IMR-90 (cell line): ENCODE measurements around the gene FOXP1. TPM values are rescaled to one million over a fixed set of nuclear protein-coding genes. Genes with fewer than 3 reads are reported as not detected.

Experiments used
- ATAC-seq: fragments of 200-7000 bp; cut with Tn5 transposase; 2 replicates; pipeline ENCODE4 v1.9.1; 2020; ENCODE audit warnings: low read depth, mild to moderate bottlenecking, moderate library complexity
- BruUV-seq: library from RNA; stranded (reverse); fragments of 400-500 nt; replicated peaks from 2 replicates; lab custom pipeline; 2021; lab: Mats Ljungman, UMichigan
- CTCF ChIA-PET: fragments of 300-600 bp; formaldehyde crosslinking; extraction: SDS; loops from one replicate; lab custom pipeline; 2021; ENCODE audit warnings: antibody characterized with exemption; lab: Yijun Ruan, JAX
- POLR2A ChIA-PET: fragments of 300-600 bp; sonication (Branson Sonifier 250); formaldehyde crosslinking; loops from one replicate; lab custom pipeline; 2022; ENCODE audit warnings: antibody characterized with exemption; ENCODE audit not compliant: unreplicated experiment; lab: Charles Lee
- DNase-seq: peaks from one replicate; pipeline ENCODE4 v3.0.0; 2013
- H2AFZ ChIP-seq: replicated peaks from 2 replicates; pipeline ENCODE3; 2013; ENCODE audit warnings: low read length, mild to moderate bottlenecking; ENCODE audit not compliant: poor library complexity
- H2AK5ac ChIP-seq: 2 replicates; pipeline ENCODE4 v1.6.1; 2013; ENCODE audit warnings: low read depth, low read length, inconsistent platforms
- H2AK9ac ChIP-seq: replicated peaks from 2 replicates; pipeline ENCODE3; 2013; ENCODE audit warnings: mild to moderate bottlenecking, low read depth, low read length, moderate library complexity; ENCODE audit not compliant: poor library complexity
- H2BK120ac ChIP-seq: 2 replicates; pipeline ENCODE4 v1.6.1; 2013; ENCODE audit warnings: low read depth, low read length, inconsistent platforms
- H2BK15ac ChIP-seq: 3 replicates; pipeline ENCODE4 v1.6.1; 2013; ENCODE audit warnings: low read depth, low read length, inconsistent platforms
- H2BK20ac ChIP-seq: 2 replicates; pipeline ENCODE4 v1.6.1; 2013; ENCODE audit warnings: low read depth, mild to moderate bottlenecking, inconsistent platforms, low read length, moderate library complexity
- H2BK5ac ChIP-seq: 2 replicates; pipeline ENCODE4 v1.6.1; 2013; ENCODE audit warnings: mild to moderate bottlenecking, low read depth, low read length, inconsistent platforms; ENCODE audit not compliant: poor library complexity, severe bottlenecking
- H3K14ac ChIP-seq: replicated peaks from 2 replicates; pipeline ENCODE4 v1.6.1; 2013; ENCODE audit warnings: low read depth, low read length, inconsistent platforms
- H3K18ac ChIP-seq: 2 replicates; pipeline ENCODE4 v1.6.1; 2013; ENCODE audit warnings: low read depth, low read length, control low read depth
- H3K23ac ChIP-seq: 2 replicates; pipeline ENCODE4 v1.6.1; 2013; ENCODE audit warnings: low read depth, low read length, inconsistent platforms
- H3K27ac ChIP-seq: 2 replicates; pipeline ENCODE4 v1.5.1; 2013; ENCODE audit warnings: mild to moderate bottlenecking, control low read depth, low read length; ENCODE audit not compliant: insufficient read depth
- H3K27me3 ChIP-seq: 2 replicates; pipeline ENCODE4 v1.6.1; 2013; ENCODE audit warnings: low read length; ENCODE audit not compliant: control insufficient read depth, insufficient read depth
- H3K36me3 ChIP-seq: 2 replicates; pipeline ENCODE4 v1.6.1; 2013; ENCODE audit warnings: low read length, mixed read lengths; ENCODE audit not compliant: control insufficient read depth, insufficient read depth
- H3K4ac ChIP-seq: 2 replicates; pipeline ENCODE4 v1.6.1; 2013; ENCODE audit warnings: low read depth, low read length, inconsistent platforms
- H3K4me1 ChIP-seq: 2 replicates; pipeline ENCODE4 v1.6.1; 2013; ENCODE audit warnings: low read length, mixed read lengths; ENCODE audit not compliant: control insufficient read depth, insufficient read depth
- H3K4me2 ChIP-seq: 2 replicates; pipeline ENCODE4 v1.6.1; 2013; ENCODE audit warnings: low read depth, mild to moderate bottlenecking, control low read depth, low read length, moderate library complexity
- H3K4me3 ChIP-seq: 2 replicates; pipeline ENCODE4 v1.5.1; 2013; ENCODE audit warnings: low read depth, mild to moderate bottlenecking, control low read depth, low read length, moderate library complexity; ENCODE audit not compliant: insufficient read depth
- H3K56ac ChIP-seq: 2 replicates; pipeline ENCODE4 v1.6.1; 2013; ENCODE audit warnings: low read length, inconsistent platforms; ENCODE audit not compliant: insufficient read depth; ENCODE audit errors: extremely low read depth
- H3K79me1 ChIP-seq, 2 experiments: 2 replicates each; pipeline ENCODE4 v1.6.1; 2013; ENCODE audit warnings: low read length in 2 of 2, inconsistent platforms in 1 of 2, low read depth in 1 of 2
- H3K9ac ChIP-seq: 2 replicates; pipeline ENCODE4 v1.6.1; 2013; ENCODE audit warnings: low read depth, low read length, control low read depth
- H3K9me1 ChIP-seq: 2 replicates; pipeline ENCODE4 v1.6.1; 2013; ENCODE audit warnings: low read length, inconsistent platforms; ENCODE audit not compliant: insufficient read depth
- H3K9me3 ChIP-seq: 2 replicates; pipeline ENCODE4 v1.6.1; 2013; ENCODE audit warnings: low read length; ENCODE audit not compliant: control insufficient read depth, insufficient read depth
- H4K20me1 ChIP-seq: 2 replicates; pipeline ENCODE4 v1.6.1; 2013; ENCODE audit warnings: low read length, inconsistent platforms; ENCODE audit not compliant: insufficient read depth
- H4K5ac ChIP-seq: 2 replicates; pipeline ENCODE4 v1.6.1; 2013; ENCODE audit warnings: mild to moderate bottlenecking, low read depth, low read length, control low read depth
- H4K8ac ChIP-seq, 2 experiments: 2 replicates each; pipeline ENCODE4 v1.6.1; 2013; ENCODE audit warnings: low read depth in 2 of 2, low read length in 2 of 2, control low read depth in 1 of 2, inconsistent platforms in 1 of 2
- H4K91ac ChIP-seq: 2 replicates; pipeline ENCODE4 v1.6.1; 2013; ENCODE audit warnings: low read depth, low read length, inconsistent platforms; ENCODE audit not compliant: insufficient read depth
- BHLHE40 ChIP-seq: fragments of 150-350 bp; IDR thresholded peaks from 2 replicates; pipeline ENCODE4 v1.6.1; 2016; ENCODE audit warnings: mild to moderate bottlenecking, low read depth, low read length
- CEBPB ChIP-seq: IDR thresholded peaks from 2 replicates; pipeline ENCODE4 v1.6.1; 2012; ENCODE audit warnings: low read depth, low read length, improper control_type of control experiment
- CHD1 ChIP-seq: IDR thresholded peaks from 2 replicates; pipeline ENCODE4 v1.6.1; 2012; ENCODE audit warnings: low read depth, low read length, improper control_type of control experiment
- CTCF ChIP-seq: conservative IDR thresholded peaks from 2 replicates; pipeline ENCODE4 v1.5.1; 2012; ENCODE audit warnings: mild to moderate bottlenecking, low read depth, low read length, improper control_type of control experiment
- ELK1 ChIP-seq: fragments of 150-350 bp; IDR thresholded peaks from 2 replicates; pipeline ENCODE4 v1.6.1; 2016; ENCODE audit warnings: low read depth, mild to moderate bottlenecking, low read length, moderate library complexity, borderline replicate concordance
- FOS ChIP-seq: fragments of 150-350 bp; IDR thresholded peaks from 2 replicates; pipeline ENCODE4 v1.6.1; 2016; ENCODE audit warnings: low read depth, low read length
- MAFK ChIP-seq: IDR thresholded peaks from 2 replicates; pipeline ENCODE4 v1.6.1; 2012; ENCODE audit warnings: low read depth, low read length, improper control_type of control experiment
- MAZ ChIP-seq: IDR thresholded peaks from 2 replicates; pipeline ENCODE4 v1.6.1; 2012; ENCODE audit warnings: low read depth, mild to moderate bottlenecking, low read length, improper control_type of control experiment, moderate library complexity, borderline replicate concordance
- MXI1 ChIP-seq: IDR thresholded peaks from 2 replicates; pipeline ENCODE4 v1.6.1; 2012; ENCODE audit warnings: low read depth, mild to moderate bottlenecking, low read length, moderate library complexity, borderline replicate concordance
- NFE2L2 ChIP-seq: fragments of 150-350 bp; IDR thresholded peaks from 2 replicates; pipeline ENCODE4 v1.6.1; 2016; ENCODE audit warnings: low read depth, mild to moderate bottlenecking, low read length
- POLR2A ChIP-seq: IDR thresholded peaks from 2 replicates; pipeline ENCODE4 v1.6.1; 2012; ENCODE audit warnings: mild to moderate bottlenecking, low read depth, low read length
- RAD21 ChIP-seq: IDR thresholded peaks from 2 replicates; pipeline ENCODE4 v1.6.1; 2012; ENCODE audit warnings: low read length, improper control_type of control experiment
- RCOR1 ChIP-seq: IDR thresholded peaks from 2 replicates; pipeline ENCODE4 v1.6.1; 2012; ENCODE audit warnings: mild to moderate bottlenecking, low read length, improper control_type of control experiment; ENCODE audit not compliant: insufficient replicate concordance
- SMC3 ChIP-seq: fragments of 150-350 bp; IDR thresholded peaks from 2 replicates; pipeline ENCODE4 v1.6.1; 2016; ENCODE audit warnings: low read depth, mild to moderate bottlenecking, antibody characterized with exemption, low read length, moderate library complexity
- USF2 ChIP-seq: fragments of 150-350 bp; IDR thresholded peaks from 2 replicates; pipeline ENCODE4 v1.6.1; 2017; ENCODE audit warnings: mild to moderate bottlenecking, antibody characterized with exemption, low read length, low read depth
- WGBS, 2 experiments: methylation state at CpG; one replicate each; pipeline versions ENCODE4 v1.1.5 to v1.1.7; 2013; ENCODE audit warnings: missing lambda C conversion rate in 2 of 2; ENCODE audit not compliant: insufficient read length in 1 of 2; ENCODE audit errors: extremely low coverage in 2 of 2; 5-methylcytosine and 5-hydroxymethylcytosine counted together
- dilution Hi-C: fragments of 300-500 bp; cut with HindIII; formaldehyde crosslinking; loops from one replicate; pipeline ENCODE4 v1.14.3; 2018; ENCODE audit warnings: low sequenced_read_pairs; ENCODE audit not compliant: unreplicated experiment
- in situ Hi-C: fragments of 300-500 bp; cut with MboI; formaldehyde crosslinking; loops from 3 replicates; pipeline ENCODE4 v1.14.3; 2019; ENCODE audit warnings: low sequenced_read_pairs, inconsistent platforms, mixed read lengths
- intact Hi-C: fragments of 100-400 bp; cut with micrococcal nuclease; formaldehyde crosslinking; loops from 2 replicates; pipeline ENCODE4 v1.10.0; 2022
- polyA plus RNA-seq, 3 experiments: library from polyadenylated mRNA; depleted of rRNA; stranded (reverse); fragments of >200 nt; gene quantifications; 2 replicates each; pipeline ENCODE4 v1.2.3, GENCODE V29; 2012; ENCODE audit warnings: low replicate concordance in 1 of 3
- total RNA-seq: library from RNA; depleted of rRNA; stranded (reverse); fragments of >200 nt; gene quantifications from 2 replicates; pipeline ENCODE4 v1.2.3, GENCODE V29; 2012

Gene FOXP1
- total and polyA plus RNA-seq, 2 of the 4 experiments (the other 2 are of a cell fraction): 37.0 to 132 TPM

- H4K5ac ChIP-seq: 0 out of 2 replicates have a peak overlapping the region, but pooled peaks have one; percentile 1
- no peaks in the 10 kb centered on the region for H3K9me1 ChIP-seq
- BruUV-seq: no TSS peak
- no peak overlapping the region for H3K23ac ChIP-seq
- no peaks in the 10 kb centered on the region for H3K9me3 ChIP-seq
- no peak for DNase-seq
- CTCF ChIA-PET: no interaction called here
- no peak overlapping the region for H2BK5ac ChIP-seq
- no peak overlapping the region for H4K91ac ChIP-seq
- H4K20me1 ChIP-seq: no peaks in the 10 kb centered on the region
- H2AFZ ChIP-seq: no peak overlapping the region
- in situ Hi-C loops (loop anchor here (10.0 kb wide), 2 partner anchors 172 to 452 kb away; partner anchors contain the start of gene FOXP1), intact Hi-C loops (loop anchor here (5.0 kb wide), 1 partner anchor 94 kb away; no protein-coding TSS in a partner anchor), dilution Hi-C loops (no loop called here)
- no peak overlapping the region for H2AK9ac ChIP-seq
- no peak overlapping the region for H2BK20ac ChIP-seq
- no peaks in the 10 kb centered on the region for H3K36me3 ChIP-seq
- H3K56ac ChIP-seq: no peak overlapping the region
- WGBS, 2 experiments: 100% methylated on average over 1 of the region's 8 CpGs; no CpG with 5 or more reads in 1 of the 2 experiments
- H3K9ac ChIP-seq: no peak overlapping the region
- H3K18ac ChIP-seq: no peak overlapping the region
- H2AK5ac ChIP-seq: peak overlapping the region; percentile 17; the same call in 1 of the 2 replicates
- no peak overlapping the region for H2BK15ac ChIP-seq
- H3K4me2 ChIP-seq: no peak overlapping the region
- H2BK120ac ChIP-seq: no peak overlapping the region
- H3K27ac ChIP-seq: no peak overlapping the region
- peaks cover 8% of the 10 kb centered on the region for H3K4me1 ChIP-seq
- no peak overlapping the region for H3K4ac ChIP-seq
- no peak overlapping the region for H3K4me3 ChIP-seq
- POLR2A ChIA-PET: no interaction called here
- H4K8ac ChIP-seq: no peak overlapping the region
- peaks cover 3 to 26% of the 10 kb centered on the region in 2 experiments; a peak in 3 of 4 replicates for H3K79me1 ChIP-seq
- no peak for ATAC-seq
- TF ChIP-seq MAFK (no peak), RAD21 (no peak), RCOR1 (no peak), FOS (no peak), SMC3 (no peak), MXI1 (no peak), POLR2A (no peak), MAZ (no peak), USF2 (no peak), NFE2L2 (no peak), CEBPB (no peak), ELK1 (no peak), BHLHE40 (no peak), CHD1 (no peak), CTCF (no peak)
- no peaks in the 10 kb centered on the region for H3K27me3 ChIP-seq
- H3K14ac ChIP-seq: no peak overlapping the region; the same call in 1 of the 2 replicates
These were observed 450.4 kb downstream of the FOXP1 start for GRCh38 chr3:71132995-71133730.
